ENCODE measurements around the gene EME2.

EME2 gene

DNA sequence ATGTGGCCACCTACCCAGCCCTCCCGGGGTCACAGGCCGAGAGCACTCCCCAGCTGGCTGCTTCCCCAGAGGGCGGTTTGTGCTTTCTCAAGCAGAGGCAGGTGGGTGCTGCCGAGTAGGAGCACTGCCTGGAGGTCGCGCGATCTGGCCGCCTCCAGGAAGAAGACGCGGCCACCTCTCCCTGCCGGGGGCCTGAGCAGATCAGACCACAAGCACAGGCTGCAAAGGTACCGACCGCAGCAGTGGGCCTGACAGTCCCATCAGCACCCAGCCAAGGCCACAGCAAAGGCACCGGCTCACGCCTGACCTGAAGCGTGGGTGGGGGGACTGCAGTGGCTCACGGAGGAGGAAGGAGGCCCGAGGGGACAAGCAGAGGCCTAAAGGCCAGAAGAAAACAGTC, 36.1 kb downstream of the EME2 start:
- no peak overlapping the region for H3K27ac ChIP-seq
- TF ChIP-seq, protein P1, sequence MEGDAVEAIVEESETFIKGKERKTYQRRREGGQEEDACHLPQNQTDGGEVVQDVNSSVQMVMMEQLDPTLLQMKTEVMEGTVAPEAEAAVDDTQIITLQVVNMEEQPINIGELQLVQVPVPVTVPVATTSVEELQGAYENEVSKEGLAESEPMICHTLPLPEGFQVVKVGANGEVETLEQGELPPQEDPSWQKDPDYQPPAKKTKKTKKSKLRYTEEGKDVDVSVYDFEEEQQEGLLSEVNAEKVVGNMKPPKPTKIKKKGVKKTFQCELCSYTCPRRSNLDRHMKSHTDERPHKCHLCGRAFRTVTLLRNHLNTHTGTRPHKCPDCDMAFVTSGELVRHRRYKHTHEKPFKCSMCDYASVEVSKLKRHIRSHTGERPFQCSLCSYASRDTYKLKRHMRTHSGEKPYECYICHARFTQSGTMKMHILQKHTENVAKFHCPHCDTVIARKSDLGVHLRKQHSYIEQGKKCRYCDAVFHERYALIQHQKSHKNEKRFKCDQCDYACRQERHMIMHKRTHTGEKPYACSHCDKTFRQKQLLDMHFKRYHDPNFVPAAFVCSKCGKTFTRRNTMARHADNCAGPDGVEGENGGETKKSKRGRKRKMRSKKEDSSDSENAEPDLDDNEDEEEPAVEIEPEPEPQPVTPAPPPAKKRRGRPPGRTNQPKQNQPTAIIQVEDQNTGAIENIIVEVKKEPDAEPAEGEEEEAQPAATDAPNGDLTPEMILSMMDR (conservative IDR thresholded peaks at IDR 0.05): no peak

GRCh38 chr16:1809281-1809801, 36.7 kb downstream of the EME2 start:
- no peak overlapping the region for H3K27ac ChIP-seq
- TF ChIP-seq, protein P1 (conservative IDR thresholded peaks at IDR 0.05): no peak

DNA sequence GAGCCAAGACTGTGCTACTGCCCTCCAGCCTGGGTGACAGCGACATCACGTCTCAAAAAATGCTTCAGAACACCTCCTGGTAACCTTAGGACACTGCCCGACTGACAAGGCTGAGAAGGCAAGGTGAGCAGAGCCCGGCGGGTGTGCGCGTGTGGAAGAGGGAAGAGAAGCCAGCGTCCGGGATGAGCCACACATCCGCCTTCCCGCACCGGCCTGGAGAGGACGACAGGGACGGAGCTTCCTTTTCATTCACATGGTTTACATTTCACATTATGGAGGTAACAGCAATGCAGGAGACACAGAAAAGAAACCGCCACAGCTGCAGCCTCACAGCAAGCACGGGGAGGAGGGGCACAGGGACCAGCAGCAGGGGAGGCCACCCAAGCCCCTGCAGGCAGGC, 37.5 kb downstream of the EME2 start:
- no peak overlapping the region for H3K27ac ChIP-seq
- TF ChIP-seq, protein P1 (conservative IDR thresholded peaks at IDR 0.05): no peak

DNA sequence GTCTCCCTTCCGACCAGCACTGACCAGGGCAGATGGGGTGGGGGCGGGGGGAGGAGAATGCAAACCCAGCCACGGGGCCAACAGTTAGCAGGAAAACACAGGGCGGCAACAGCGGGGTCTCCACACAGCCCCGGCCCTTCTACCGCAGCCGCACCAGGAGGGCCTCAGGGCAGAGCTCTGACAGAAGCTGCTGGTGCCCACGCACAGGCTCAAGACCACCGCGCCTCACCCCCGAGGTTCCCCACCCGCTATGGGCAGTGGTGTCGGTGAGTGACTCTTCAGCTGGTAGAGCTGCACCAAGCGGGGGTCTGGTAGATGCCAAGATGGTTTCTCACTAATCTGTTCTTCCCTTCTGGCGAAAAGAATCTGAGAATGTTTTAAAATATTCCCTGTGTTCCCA, 37.9 kb downstream of the EME2 start:
- TF ChIP-seq, protein P1 (conservative IDR thresholded peaks at IDR 0.05): no peak
- H3K27ac ChIP-seq: no peak overlapping the region

- peak overlapping the region; percentile 37 for H3K27ac ChIP-seq
Observed at GRCh38 chr16:1812732-1813163, 40.1 kb downstream of the EME2 start.

GRCh38 chr16:1815461-1815860, 42.9 kb downstream of the EME2 start:
- TF ChIP-seq, protein P1 (conservative IDR thresholded peaks at IDR 0.05): no peak
- no peak overlapping the region for H3K27ac ChIP-seq

More at GRCh38 chr16:1812732-1813163, 40.1 kb downstream of the EME2 start:
- TF ChIP-seq, protein P1 (conservative IDR thresholded peaks at IDR 0.05): peak; percentile 76

- H3K27ac ChIP-seq: no peak overlapping the region
- TF ChIP-seq, protein P1 (conservative IDR thresholded peaks at IDR 0.05): no peak
Observed at GRCh38 chr16:1816396-1817275, 44.0 kb downstream of the EME2 start.
